K562 (cell line): ENCODE results near the gene CCT8L2. TPM values are rescaled to one million over a fixed set of nuclear protein-coding genes. Genes with fewer than 3 reads are reported as not detected.

Source experiments
- FOXJ3 ChIP-seq: sonication (generic); formaldehyde crosslinking; IDR thresholded peaks from 2 replicates; pipeline ENCODE4 v1.4.0; 2020; ENCODE audit warnings: mild to moderate bottlenecking, missing genetic modification reagents
- FOXK1 ChIP-seq: sonication (generic); formaldehyde crosslinking; IDR thresholded peaks from 2 replicates; pipeline ENCODE4 v1.8.0; 2022; ENCODE audit warnings: missing genetic modification reagents, mild to moderate bottlenecking, borderline replicate concordance
- GATAD2A ChIP-seq: fragments of 450-650 bp; IDR thresholded peaks from 2 replicates; pipeline ENCODE4 v1.6.1; 2017
- MTF1 ChIP-seq: fragments of 250-450 bp; sonication (Bioruptor Pico); IDR thresholded peaks from 2 replicates; pipeline ENCODE4 v1.9.0; 2021; ENCODE audit warnings: moderate library complexity, mild to moderate bottlenecking, inconsistent platforms, borderline replicate concordance
- NR2C2 ChIP-seq, 2 experiments: fragments of 200-800 bp in 1 of 2; sonication (Bioruptor generic) in 1 of 2; sonication (generic) in 1 of 2; formaldehyde crosslinking in 1 of 2; IDR thresholded peaks; 2 replicates each; pipeline versions ENCODE4 v1.6.1 to v1.8.0; 2016 to 2022; ENCODE audit warnings: mild to moderate bottlenecking in 1 of 2, missing compliant biosample characterization in 1 of 2, missing genetic modification characterization in 1 of 2, missing genetic modification reagents in 1 of 2
- PHF21A ChIP-seq: fragments of 450-650 bp; IDR thresholded peaks from 2 replicates; pipeline ENCODE4 v1.6.1; 2017; ENCODE audit warnings: low read depth, borderline replicate concordance
- ZFP36 ChIP-seq: fragments of 150-350 bp; IDR thresholded peaks from 2 replicates; pipeline ENCODE4 v1.6.1; 2018; ENCODE audit warnings: low read length, low read depth; ENCODE audit not compliant: partially characterized antibody
- ZKSCAN1 ChIP-seq: fragments of 150-350 bp; IDR thresholded peaks from 2 replicates; pipeline ENCODE4 v1.6.1; 2016; ENCODE audit warnings: low read depth, low read length
- ZNF398 ChIP-seq: fragments of 250-450 bp; sonication (Bioruptor Pico); IDR thresholded peaks from 2 replicates; pipeline ENCODE4 v1.8.0; 2021; ENCODE audit warnings: moderate library complexity, mild to moderate bottlenecking, inconsistent platforms
- polyA plus RNA-seq, 8 experiments: library from polyadenylated mRNA; depleted of rRNA in 4 of 8; stranded (reverse) in 5 of 8; unstranded in 3 of 8; fragments of >200 nt; fragmentation: Nextera tagmentation in 2 of 8; fragmentation: Illumina TruSeq in 1 of 8; extraction: Ambion mirVana in 2 of 8; extraction: Trizol in 1 of 8; gene quantifications; 2 replicates each; pipeline versions ENCODE4 v1.2.1 to v1.2.3, GENCODE V29; 2011 to 2014; ENCODE audit warnings: inconsistent platforms in 1 of 8, missing spikeins in 1 of 8
- total RNA-seq, 7 experiments: library from RNA; depleted of rRNA in 6 of 7; stranded (reverse); fragments of >200 nt in 6 of 7; fragmentation: Illumina TruSeq in 2 of 7; extraction: Trizol in 2 of 7; gene quantifications; 2 replicates each; pipeline versions ENCODE4 v1.2.1 to v1.2.3, GENCODE V29; 2011 to 2021; ENCODE audit warnings: low replicate concordance in 1 of 7
- TF ChIP-seq, protein P1 (sequence below): IDR thresholded peaks from 2 replicates; pipeline ENCODE4 v1.6.1; 2011; ENCODE audit warnings: borderline replicate concordance, low read depth, mild to moderate bottlenecking, moderate library complexity, low read length; ENCODE audit not compliant: insufficient read depth, poor library complexity, severe bottlenecking
- TF ChIP-seq, protein P2 (sequence below): fragments of 450-650 bp; IDR thresholded peaks from 2 replicates; pipeline ENCODE4 v1.6.1; 2016; ENCODE audit warnings: low read depth

Gene CCT8L2
- total and polyA plus RNA-seq, 9 of the 15 experiments (the other 6 are each of a cell fraction or from before 2014, with no cell fraction given): 0.13 TPM; not detected in 8

- TF ChIP-seq NR2C2 (CRISPR knock-in tag; IDR thresholded peaks at IDR 0.05): no peak
- no peak for TF ChIP-seq NR2C2 (tag; IDR thresholded peaks at IDR 0.05)
- TF ChIP-seq ZNF398 (CRISPR knock-in tag): no peak
- TF ChIP-seq PHF21A: no peak
- TF ChIP-seq GATAD2A: no peak
- no peak for TF ChIP-seq ZFP36
- TF ChIP-seq MTF1 (CRISPR knock-in tag): no peak
- TF ChIP-seq FOXK1 (CRISPR knock-in tag): no peak
- no peak for TF ChIP-seq ZKSCAN1
- TF ChIP-seq FOXJ3 (CRISPR knock-in tag): 0 out of 2 replicates have a peak, but pooled peaks have one; percentile 33
- TF ChIP-seq, protein P1, sequence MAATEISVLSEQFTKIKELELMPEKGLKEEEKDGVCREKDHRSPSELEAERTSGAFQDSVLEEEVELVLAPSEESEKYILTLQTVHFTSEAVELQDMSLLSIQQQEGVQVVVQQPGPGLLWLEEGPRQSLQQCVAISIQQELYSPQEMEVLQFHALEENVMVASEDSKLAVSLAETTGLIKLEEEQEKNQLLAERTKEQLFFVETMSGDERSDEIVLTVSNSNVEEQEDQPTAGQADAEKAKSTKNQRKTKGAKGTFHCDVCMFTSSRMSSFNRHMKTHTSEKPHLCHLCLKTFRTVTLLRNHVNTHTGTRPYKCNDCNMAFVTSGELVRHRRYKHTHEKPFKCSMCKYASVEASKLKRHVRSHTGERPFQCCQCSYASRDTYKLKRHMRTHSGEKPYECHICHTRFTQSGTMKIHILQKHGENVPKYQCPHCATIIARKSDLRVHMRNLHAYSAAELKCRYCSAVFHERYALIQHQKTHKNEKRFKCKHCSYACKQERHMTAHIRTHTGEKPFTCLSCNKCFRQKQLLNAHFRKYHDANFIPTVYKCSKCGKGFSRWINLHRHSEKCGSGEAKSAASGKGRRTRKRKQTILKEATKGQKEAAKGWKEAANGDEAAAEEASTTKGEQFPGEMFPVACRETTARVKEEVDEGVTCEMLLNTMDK: no peak
- TF ChIP-seq, protein P2, sequence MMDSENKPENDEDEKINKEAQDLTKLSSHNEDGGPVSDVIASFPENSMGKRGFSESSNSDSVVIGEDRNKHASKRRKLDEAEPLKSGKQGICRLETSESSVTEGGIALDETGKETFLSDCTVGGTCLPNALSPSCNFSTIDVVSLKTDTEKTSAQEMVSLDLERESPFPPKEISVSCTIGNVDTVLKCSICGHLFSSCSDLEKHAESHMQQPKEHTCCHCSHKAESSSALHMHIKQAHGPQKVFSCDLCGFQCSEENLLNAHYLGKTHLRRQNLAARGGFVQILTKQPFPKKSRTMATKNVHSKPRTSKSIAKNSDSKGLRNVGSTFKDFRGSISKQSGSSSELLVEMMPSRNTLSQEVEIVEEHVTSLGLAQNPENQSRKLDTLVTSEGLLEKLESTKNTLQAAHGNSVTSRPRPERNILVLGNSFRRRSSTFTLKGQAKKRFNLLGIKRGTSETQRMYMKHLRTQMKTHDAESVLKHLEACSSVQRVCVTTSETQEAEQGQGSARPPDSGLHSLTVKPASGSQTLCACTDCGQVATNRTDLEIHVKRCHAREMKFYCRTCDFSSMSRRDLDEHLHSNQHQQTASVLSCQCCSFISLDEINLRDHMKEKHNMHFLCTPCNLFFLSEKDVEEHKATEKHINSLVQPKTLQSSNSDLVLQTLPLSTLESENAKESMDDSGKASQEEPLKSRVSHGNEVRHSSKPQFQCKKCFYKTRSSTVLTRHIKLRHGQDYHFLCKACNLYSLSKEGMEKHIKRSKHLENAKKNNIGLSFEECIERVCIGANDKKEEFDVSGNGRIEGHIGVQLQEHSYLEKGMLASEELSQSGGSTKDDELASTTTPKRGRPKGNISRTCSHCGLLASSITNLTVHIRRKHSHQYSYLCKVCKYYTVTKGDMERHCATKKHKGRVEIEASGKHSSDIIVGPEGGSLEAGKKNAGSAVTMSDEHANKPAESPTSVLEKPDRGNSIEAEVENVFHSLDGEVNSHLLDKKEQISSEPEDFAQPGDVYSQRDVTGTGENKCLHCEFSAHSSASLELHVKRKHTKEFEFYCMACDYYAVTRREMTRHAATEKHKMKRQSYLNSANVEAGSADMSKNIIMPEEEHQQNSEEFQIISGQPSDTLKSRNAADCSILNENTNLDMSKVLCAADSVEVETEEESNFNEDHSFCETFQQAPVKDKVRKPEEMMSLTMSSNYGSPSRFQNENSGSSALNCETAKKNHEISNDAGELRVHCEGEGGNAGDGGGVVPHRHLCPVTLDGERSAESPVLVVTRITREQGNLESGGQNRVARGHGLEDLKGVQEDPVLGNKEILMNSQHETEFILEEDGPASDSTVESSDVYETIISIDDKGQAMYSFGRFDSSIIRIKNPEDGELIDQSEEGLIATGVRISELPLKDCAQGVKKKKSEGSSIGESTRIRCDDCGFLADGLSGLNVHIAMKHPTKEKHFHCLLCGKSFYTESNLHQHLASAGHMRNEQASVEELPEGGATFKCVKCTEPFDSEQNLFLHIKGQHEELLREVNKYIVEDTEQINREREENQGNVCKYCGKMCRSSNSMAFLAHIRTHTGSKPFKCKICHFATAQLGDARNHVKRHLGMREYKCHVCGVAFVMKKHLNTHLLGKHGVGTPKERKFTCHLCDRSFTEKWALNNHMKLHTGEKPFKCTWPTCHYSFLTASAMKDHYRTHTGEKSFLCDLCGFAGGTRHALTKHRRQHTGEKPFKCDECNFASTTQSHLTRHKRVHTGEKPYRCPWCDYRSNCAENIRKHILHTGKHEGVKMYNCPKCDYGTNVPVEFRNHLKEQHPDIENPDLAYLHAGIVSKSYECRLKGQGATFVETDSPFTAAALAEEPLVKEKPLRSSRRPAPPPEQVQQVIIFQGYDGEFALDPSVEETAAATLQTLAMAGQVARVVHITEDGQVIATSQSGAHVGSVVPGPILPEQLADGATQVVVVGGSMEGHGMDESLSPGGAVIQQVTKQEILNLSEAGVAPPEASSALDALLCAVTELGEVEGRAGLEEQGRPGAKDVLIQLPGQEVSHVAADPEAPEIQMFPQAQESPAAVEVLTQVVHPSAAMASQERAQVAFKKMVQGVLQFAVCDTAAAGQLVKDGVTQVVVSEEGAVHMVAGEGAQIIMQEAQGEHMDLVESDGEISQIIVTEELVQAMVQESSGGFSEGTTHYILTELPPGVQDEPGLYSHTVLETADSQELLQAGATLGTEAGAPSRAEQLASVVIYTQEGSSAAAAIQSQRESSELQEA: no peak
Observed at GRCh38 chr22:16559056-16559955, 33.3 kb downstream of the CCT8L2 start (continued).
